Heart right ventricle (tissue), 16 donors: ENCODE results near the gene ZNF611. TPM values are rescaled to one million over a fixed set of nuclear protein-coding genes. Genes with fewer than 3 reads are reported as not detected.

Experiments
- ATAC-seq, 8 donors: fragments of 200-7000 bp; cut with Tn5 transposase; one replicate each; pipeline ENCODE4 v1.9.1; 2020; ENCODE audit warnings: mild to moderate bottlenecking in 8 of 8, moderate library complexity in 8 of 8, moderate number of reproducible peaks in 1 of 8
- DNase-seq, 2 donors: peaks; one replicate each; pipeline ENCODE4 v3.0.0-alpha.2; 2020
- H3K27ac ChIP-seq, 10 donors: fragments of 200-600 bp; sonication (generic) in 2 of 10; one replicate each; pipeline versions ENCODE4 v1.5.0 to v1.8.0; 2020 to 2022; ENCODE audit warnings: mild to moderate bottlenecking in 3 of 10
- H3K27me3 ChIP-seq, 7 donors: fragments of 200-600 bp; one replicate each; pipeline ENCODE4 v1.8.0; 2021 to 2022; ENCODE audit warnings: mild to moderate bottlenecking in 2 of 7
- H3K36me3 ChIP-seq, 9 donors: fragments of 200-600 bp; sonication (generic) in 1 of 9; one replicate each; pipeline versions ENCODE4 v1.5.0 to v1.8.0; 2020 to 2022; ENCODE audit warnings: mild to moderate bottlenecking in 2 of 9
- H3K4me1 ChIP-seq, 9 donors: fragments of 200-600 bp; sonication (generic) in 1 of 9; one replicate each; pipeline versions ENCODE4 v1.5.0 to v1.8.0; 2020 to 2022; ENCODE audit warnings: mild to moderate bottlenecking in 4 of 9
- H3K4me3 ChIP-seq, 10 donors: fragments of 200-600 bp; sonication (generic) in 2 of 10; one replicate each; pipeline versions ENCODE4 v1.5.0 to v1.8.0; 2020 to 2022; ENCODE audit warnings: mild to moderate bottlenecking in 7 of 10, moderate library complexity in 2 of 10
- H3K9me3 ChIP-seq, 11 donors: fragments of 200-600 bp in 10 of 11; sonication (generic) in 2 of 11; one replicate each; pipeline versions ENCODE4 v1.5.0 to v1.8.0; 2013 to 2022; ENCODE audit warnings: mild to moderate bottlenecking in 2 of 11, control low read depth in 1 of 11, moderate library complexity in 1 of 11
- WGBS, 2 donors: extraction: QIAGEN DNeasy Blood & Tissue Kit; methylation state at CpG; one replicate each; pipeline ENCODE4 v1.1.7; 2013; ENCODE audit warnings: inconsistent platforms in 1 of 2; 5-methylcytosine and 5-hydroxymethylcytosine counted together
- intact Hi-C, 10 donors: fragments of 100-400 bp; cut with DNase I; formaldehyde crosslinking; loops; one replicate each; pipeline versions ENCODE4 v1.11.1 to v1.14.2; 2022
- polyA plus RNA-seq, 2 donors: library from polyadenylated mRNA; stranded (reverse); fragments of 200-250 nt; gene quantifications; one replicate each; pipeline ENCODE4 v1.2.3, GENCODE V29; 2013
- total RNA-seq, 10 donors: library from RNA; stranded (reverse); fragmentation: NEBNext Ultra II Directional in 3 of 10; extraction: Animal tissue kit (Norgen Biotek cat#: 25700) in 3 of 10; gene quantifications; one replicate each; pipeline versions ENCODE4 v1.2.1 to v1.2.4, GENCODE V29; 2021 to 2023
- TF ChIP-seq, protein P1 (sequence below), 9 donors: fragments of 200-600 bp; sonication (generic) in 2 of 9; IDR thresholded peaks; one replicate each; pipeline versions ENCODE4 v1.5.0 to v1.8.0; 2021 to 2022; ENCODE audit warnings: antibody characterized with exemption in 9 of 9, mild to moderate bottlenecking in 5 of 9, moderate library complexity in 1 of 9
- donor health status: Arrhythmogenic right ventricular cardiomyopathy.
- donor health status: ischemic (EF 13 %, LVEDD 7.1; RV severe dilation, severe dysfunction).
- donor health status: healthy with polysubstance abuse.
- donor health status: DM: no; HTN: yes; CAD: no.
- donor health status: DM: no; HTN: no; CAD: no.
- donor health status: ischemic (EF 25% LVEDD 6.9; RV normal size, moderate dysfunction).
- donor health status: ischemic (EF 25% LVEDD 5.7; RV mildly dilated, moderate dysfunction).
- donor health status: healthy.
- donor health status: DM: yes; HTN: yes; CAD: no.
- donor health status: Ischemic cardiomyopathy.
- donor health status: ischemic (EF 35%, LVEDD 5.7; RV mildly dilated, moderate dysfunction).
- donor health status: nonischemic (EF 11% LVEDD 7.7; RV severe dilation, severe dysfunction).
- donor health status: DM: yes; HTN: yes; CAD: no.
- donor health status: PGD.
- donor health status: ischemic (EF 29% LVEDD 5.4; RV normal size, mild dysfunction).
- donor health status: nonischemic (EF 23%, LVEDD 6.1; RV moderate dilation, normal function).

The ZNF611 gene
- total and polyA plus RNA-seq, 12 donors: 2.3 to 9.8 (median 7.6) TPM

DNA sequence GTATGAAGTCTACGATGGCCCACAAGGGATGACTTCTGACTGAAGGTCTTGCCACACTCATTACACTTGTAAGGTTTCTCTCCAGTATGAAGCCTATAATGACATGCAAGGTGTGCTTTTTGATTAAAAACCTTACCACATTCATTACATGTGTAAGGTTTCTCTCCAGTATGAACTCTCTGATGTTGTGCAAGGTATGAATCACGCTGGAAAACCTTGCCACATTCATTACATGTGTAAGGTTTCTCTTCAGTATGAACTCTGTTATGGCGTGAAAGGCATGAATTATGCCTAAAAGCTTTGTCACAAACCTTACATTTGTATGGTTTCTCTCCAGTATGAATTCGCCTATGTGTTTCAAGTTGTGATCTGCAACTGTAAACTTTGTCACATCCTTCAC lies 81.7 kb downstream of the ZNF611 start:
- H3K36me3 ChIP-seq: peaks cover 0 to 80% (median 31%) of the 10 kb centered on the region in 9 donors
- H3K27me3 ChIP-seq: no peaks in the 10 kb centered on the region
- H3K9me3 ChIP-seq: peaks cover 0 to 28% (median 0%) of the 10 kb centered on the region in 11 donors
- no peaks in the 10 kb centered on the region for H3K4me1 ChIP-seq
- H3K4me3 ChIP-seq: no peak overlapping the region
- no peak overlapping the region for H3K27ac ChIP-seq
- DNase-seq: no peak
- 98 to 99% methylated on average over 4 of the region's 4 CpGs for WGBS, 2 donors
- TF ChIP-seq, protein P1, sequence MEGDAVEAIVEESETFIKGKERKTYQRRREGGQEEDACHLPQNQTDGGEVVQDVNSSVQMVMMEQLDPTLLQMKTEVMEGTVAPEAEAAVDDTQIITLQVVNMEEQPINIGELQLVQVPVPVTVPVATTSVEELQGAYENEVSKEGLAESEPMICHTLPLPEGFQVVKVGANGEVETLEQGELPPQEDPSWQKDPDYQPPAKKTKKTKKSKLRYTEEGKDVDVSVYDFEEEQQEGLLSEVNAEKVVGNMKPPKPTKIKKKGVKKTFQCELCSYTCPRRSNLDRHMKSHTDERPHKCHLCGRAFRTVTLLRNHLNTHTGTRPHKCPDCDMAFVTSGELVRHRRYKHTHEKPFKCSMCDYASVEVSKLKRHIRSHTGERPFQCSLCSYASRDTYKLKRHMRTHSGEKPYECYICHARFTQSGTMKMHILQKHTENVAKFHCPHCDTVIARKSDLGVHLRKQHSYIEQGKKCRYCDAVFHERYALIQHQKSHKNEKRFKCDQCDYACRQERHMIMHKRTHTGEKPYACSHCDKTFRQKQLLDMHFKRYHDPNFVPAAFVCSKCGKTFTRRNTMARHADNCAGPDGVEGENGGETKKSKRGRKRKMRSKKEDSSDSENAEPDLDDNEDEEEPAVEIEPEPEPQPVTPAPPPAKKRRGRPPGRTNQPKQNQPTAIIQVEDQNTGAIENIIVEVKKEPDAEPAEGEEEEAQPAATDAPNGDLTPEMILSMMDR (IDR thresholded peaks at IDR 0.05): no peak
- intact Hi-C loops: no loop called here
- ATAC-seq: no peak

Other genes with a start within 250 kb of the ZNF611 start
- gene ZNF808, start 207.4 kb downstream of the ZNF611 start, total RNA-seq: 10 to 100 TPM; 18.0 to 44.0 (median 32.9) TPM
- gene ZNF808, start 207.4 kb downstream of the ZNF611 start, polyA plus RNA-seq: 1 to 10 TPM; 1.8 to 8.6 TPM
- 10 to 100 TPM; 11.3 to 27.9 (median 20.3) TPM for gene ZNF701, start 164.8 kb downstream of the ZNF611 start, total RNA-seq
- gene ZNF701, start 164.8 kb downstream of the ZNF611 start, polyA plus RNA-seq: 10 to 100 TPM in 1 of 2 donors, 1 to 10 TPM in 1; 3.0 to 20.5 TPM
- 10 to 100 TPM; 10.3 to 21.4 (median 16.7) TPM for gene ZNF83, start 96.7 kb downstream of the ZNF611 start, total RNA-seq
- gene ZNF83, start 96.7 kb downstream of the ZNF611 start, polyA plus RNA-seq: 10 to 100 TPM; 10.7 to 89.3 TPM
- 1 to 10 TPM; 1.5 to 4.0 (median 2.5) TPM for gene ZNF600, start 51.7 kb upstream of the ZNF611 start, total RNA-seq
- gene ZNF600, start 51.7 kb upstream of the ZNF611 start, polyA plus RNA-seq: 1 to 10 TPM; 1.7 to 6.9 TPM
- 10 to 100 TPM in 3 of 10 donors, 1 to 10 TPM in 7; 3.6 to 11.4 (median 9.4) TPM for gene ZNF28, start 86.6 kb upstream of the ZNF611 start, total RNA-seq
- gene ZNF28, start 86.6 kb upstream of the ZNF611 start, polyA plus RNA-seq: 1 to 10 TPM; 1.4 to 2.9 TPM
- 10 to 100 TPM in 3 of 10 donors, 1 to 10 TPM in 7; 6.1 to 12.7 (median 9.2) TPM for gene ZNF468, start 122.6 kb upstream of the ZNF611 start, total RNA-seq
- gene ZNF468, start 122.6 kb upstream of the ZNF611 start, polyA plus RNA-seq: 1 to 10 TPM; 5.3 to 9.1 TPM
- gene ZNF320, start 162.6 kb upstream of the ZNF611 start, total RNA-seq: 10 to 100 TPM in 1 of 10 donors, 1 to 10 TPM in 9; 6.3 to 16.3 (median 7.6) TPM
- 10 to 100 TPM in 1 of 2 donors, 1 to 10 TPM in 1; 2.7 to 10.0 TPM for gene ZNF320, start 162.6 kb upstream of the ZNF611 start, polyA plus RNA-seq
- gene ZNF888, start 188.4 kb upstream of the ZNF611 start, total RNA-seq: 1 to 10 TPM in 9 of 10 donors, under 1 TPM in 1; 0.76 to 2.3 (median 1.4) TPM
- gene ZNF888, start 188.4 kb upstream of the ZNF611 start, polyA plus RNA-seq: 1 to 10 TPM in 1 of 2 donors, under 1 TPM in 1; 0.70 to 1.6 TPM
- gene ZNF816, start 227.8 kb upstream of the ZNF611 start, total RNA-seq: 10 to 100 TPM in 1 of 10 donors, 1 to 10 TPM in 9; 3.8 to 11.8 (median 5.6) TPM
- gene ZNF816, start 227.8 kb upstream of the ZNF611 start, polyA plus RNA-seq: 1 to 10 TPM; 1.6 to 1.9 TPM